Natural killer cell (primary cell): ENCODE results near the gene IDH3B. TPM values are rescaled to one million over a fixed set of nuclear protein-coding genes. Genes with fewer than 3 reads are reported as not detected.

Experiments used
- ATAC-seq, 3 donors: fragments of 150-1000 bp in 2 of 3; fragments of 200-7000 bp in 1 of 3; cut with Tn5 transposase; 1 replicate in 1 of 3; 2 replicates in 2 of 3; pipeline ENCODE4 v1.10.0; 2021; ENCODE audit warnings: mild to moderate bottlenecking in 2 of 3, moderate library complexity in 2 of 3
- DNase-seq, 2 donors: peaks; one replicate each; pipeline versions ENCODE4 v3.0.0 to v3.0.0-alpha.2; 2013 to 2021; ENCODE audit warnings: mixed read lengths in 1 of 2
- H3K27ac ChIP-seq: one replicate; pipeline ENCODE4 v1.5.1; 2013; ENCODE audit warnings: mild to moderate bottlenecking, low read length
- H3K27me3 ChIP-seq: one replicate; pipeline ENCODE4 v1.6.1; 2013; ENCODE audit warnings: low read length; ENCODE audit not compliant: control insufficient read depth, insufficient read depth
- H3K36me3 ChIP-seq: one replicate; pipeline ENCODE4 v1.6.1; 2013; ENCODE audit warnings: low read length; ENCODE audit not compliant: control insufficient read depth, insufficient read depth
- H3K4me1 ChIP-seq: one replicate; pipeline ENCODE4 v1.6.1; 2013; ENCODE audit warnings: low read length; ENCODE audit not compliant: control insufficient read depth, insufficient read depth
- H3K4me3 ChIP-seq: one replicate; pipeline ENCODE4 v1.5.1; 2013; ENCODE audit warnings: low read length
- H3K9me3 ChIP-seq: one replicate; pipeline ENCODE4 v1.6.1; 2013; ENCODE audit warnings: low read length; ENCODE audit not compliant: control insufficient read depth, insufficient read depth
- H3K27ac Mint-ChIP-seq, 2 donors: one replicate each; pipeline ENCODE4 v1.8.0; 2022; ENCODE audit warnings: mild to moderate bottlenecking in 2 of 2, mixed read lengths in 2 of 2, moderate library complexity in 1 of 2
- H3K27me3 Mint-ChIP-seq, 2 donors: one replicate each; pipeline ENCODE4 v1.8.0; 2022; ENCODE audit warnings: low read depth in 2 of 2, mixed read lengths in 2 of 2
- H3K36me3 Mint-ChIP-seq: one replicate; pipeline ENCODE4 v1.8.0; 2022; ENCODE audit warnings: mixed read lengths
- H3K4me1 Mint-ChIP-seq, 2 donors: one replicate each; pipeline ENCODE4 v1.8.0; 2022; ENCODE audit warnings: mixed read lengths in 2 of 2
- H3K4me3 Mint-ChIP-seq: one replicate; pipeline ENCODE4 v1.8.0; 2022; ENCODE audit warnings: mild to moderate bottlenecking, moderate library complexity, mixed read lengths
- H3K9me3 Mint-ChIP-seq, 2 donors: one replicate each; pipeline ENCODE4 v1.8.0; 2022; ENCODE audit warnings: mixed read lengths in 2 of 2
- WGBS: methylation state at CpG from one replicate; pipeline ENCODE4 v1.1.7; 2013; ENCODE audit warnings: missing lambda C conversion rate; ENCODE audit not compliant: insufficient coverage; 5-methylcytosine and 5-hydroxymethylcytosine counted together
- intact Hi-C: fragments of 100-400 bp; cut with micrococcal nuclease; formaldehyde crosslinking; loops from one replicate; pipeline ENCODE4 v1.14.2; 2022
- total RNA-seq, 4 donors: library from RNA; stranded (reverse); fragments of 120-200 nt in 1 of 4; gene quantifications; one replicate each; pipeline versions ENCODE4 v1.2.3 to v1.2.4, GENCODE V29; 2013 to 2022
- TF ChIP-seq, protein P1 (sequence below): fragments of 200-600 bp; IDR thresholded peaks from one replicate; pipeline ENCODE4 v1.8.0; 2022; ENCODE audit warnings: antibody characterized with exemption

Gene IDH3B
- total RNA-seq, 3 donors from 2014 or later (not counting 1 experiment from before 2014, with no cell fraction given): 149 to 161 (median 153) TPM

GRCh38 chr20:2653556-2654383 is 10.2 kb downstream of the IDH3B start:
- Mint-ChIP-seq H3K4me1 (peaks cover 20 to 33% of the 10 kb centered on the region in 2 donors), H3K27me3 (no peaks in the 10 kb centered on the region), H3K27ac (peak overlapping the region in 1 of 2 donors; percentile 79), H3K4me3 (peak overlapping the region; percentile 95), H3K9me3 (no peaks in the 10 kb centered on the region), H3K36me3 (peaks cover 14% of the 10 kb centered on the region)
- 45% methylated on average over 24 of the region's 24 CpGs for WGBS
- H3K36me3 ChIP-seq: peaks cover 49% of the 10 kb centered on the region
- H3K9me3 ChIP-seq: no peaks in the 10 kb centered on the region
- TF ChIP-seq, protein P1, sequence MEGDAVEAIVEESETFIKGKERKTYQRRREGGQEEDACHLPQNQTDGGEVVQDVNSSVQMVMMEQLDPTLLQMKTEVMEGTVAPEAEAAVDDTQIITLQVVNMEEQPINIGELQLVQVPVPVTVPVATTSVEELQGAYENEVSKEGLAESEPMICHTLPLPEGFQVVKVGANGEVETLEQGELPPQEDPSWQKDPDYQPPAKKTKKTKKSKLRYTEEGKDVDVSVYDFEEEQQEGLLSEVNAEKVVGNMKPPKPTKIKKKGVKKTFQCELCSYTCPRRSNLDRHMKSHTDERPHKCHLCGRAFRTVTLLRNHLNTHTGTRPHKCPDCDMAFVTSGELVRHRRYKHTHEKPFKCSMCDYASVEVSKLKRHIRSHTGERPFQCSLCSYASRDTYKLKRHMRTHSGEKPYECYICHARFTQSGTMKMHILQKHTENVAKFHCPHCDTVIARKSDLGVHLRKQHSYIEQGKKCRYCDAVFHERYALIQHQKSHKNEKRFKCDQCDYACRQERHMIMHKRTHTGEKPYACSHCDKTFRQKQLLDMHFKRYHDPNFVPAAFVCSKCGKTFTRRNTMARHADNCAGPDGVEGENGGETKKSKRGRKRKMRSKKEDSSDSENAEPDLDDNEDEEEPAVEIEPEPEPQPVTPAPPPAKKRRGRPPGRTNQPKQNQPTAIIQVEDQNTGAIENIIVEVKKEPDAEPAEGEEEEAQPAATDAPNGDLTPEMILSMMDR: no peak
- no peak for DNase-seq
- no peaks in the 10 kb centered on the region for H3K27me3 ChIP-seq
- ATAC-seq: no peak
- no peak overlapping the region for H3K27ac ChIP-seq
- intact Hi-C loops: no loop called here
- peaks cover 24% of the 10 kb centered on the region for H3K4me1 ChIP-seq
- H3K4me3 ChIP-seq: peak overlapping the region; percentile 77

GRCh38 chr20:2652724-2653555 is 11.1 kb downstream of the IDH3B start:
- Mint-ChIP-seq H3K27ac (peak overlapping the region; percentile 69 to 79), H3K36me3 (peaks cover 11% of the 10 kb centered on the region), H3K4me3 (peak overlapping the region; percentile 95), H3K27me3 (no peaks in the 10 kb centered on the region), H3K4me1 (peaks cover 16 to 33% of the 10 kb centered on the region in 2 donors), H3K9me3 (no peaks in the 10 kb centered on the region)
- DNase-seq (peak in 1 of 2 donors; percentile 48), ATAC-seq (peak; percentile 37 to 61 (median 53))
- Histone ChIP-seq H3K4me1 (peaks cover 24% of the 10 kb centered on the region), H3K4me3 (peak overlapping the region; percentile 77), H3K9me3 (no peaks in the 10 kb centered on the region), H3K36me3 (peaks cover 41% of the 10 kb centered on the region), H3K27ac (peak overlapping the region; percentile 23), H3K27me3 (no peaks in the 10 kb centered on the region)
- intact Hi-C loops: loop anchor here (1.0 kb wide), 1 partner anchor 11 kb away; the partner anchor contains the start of gene IDH3B
- TF ChIP-seq, protein P1: no peak
- under 1% methylated on average over 56 of the region's 56 CpGs for WGBS

- Histone ChIP-seq H3K27me3 (no peaks in the 10 kb centered on the region), H3K36me3 (peaks cover 33% of the 10 kb centered on the region), H3K9me3 (no peaks in the 10 kb centered on the region), H3K4me3 (peak within 1 kb of the TSS; percentile 77), H3K27ac (peak within 1 kb of the TSS; percentile 65), H3K4me1 (peaks cover 24% of the 10 kb centered on the region)
- Mint-ChIP-seq H3K27ac (peak within 1 kb of the TSS; percentile 79 to 87), H3K9me3 (no peaks in the 10 kb centered on the region), H3K4me1 (peaks cover 16 to 33% of the 10 kb centered on the region in 2 donors), H3K36me3 (peaks cover 10% of the 10 kb centered on the region), H3K4me3 (peak within 1 kb of the TSS; percentile 95), H3K27me3 (no peaks in the 10 kb centered on the region)
- DNase-seq (peak; percentile 96 to 98), ATAC-seq (peak; percentile 94 to 99 (median 96))
- TF ChIP-seq, protein P1: no peak
- under 1% methylated on average over 100 of the region's 101 CpGs for WGBS
- intact Hi-C loops: loop anchor here (1.0 kb wide), 1 partner anchor 12 kb away; the partner anchor contains the start of gene IDH3B
Observed at GRCh38 chr20:2651772-2652723, 12.0 kb downstream of the IDH3B start, which contains the start of gene NOP56. Gene NOP56 (plus strand): TSS chr20:2652632. CDS start chr20:2652661, 29 bp downstream.
